GM15510 (cell line): ENCODE data around the gene OR10G6.

ENCODE experiments used
- POLR2A ChIP-seq: IDR thresholded peaks from 3 replicates; pipeline ENCODE4 v1.6.1; 2011; ENCODE audit warnings: borderline replicate concordance; ENCODE audit not compliant: insufficient read length; ENCODE audit errors: extremely low read depth

Gene OR10G6

GRCh38 chr11:123995119-123995518, at the start of gene OR10G6:
Gene OR10G6, minus strand, starts transcription at chr11:123995161. Its CDS starts 0 bp downstream, at chr11:123995161.
- TF ChIP-seq POLR2A: no peak

GRCh38 chr11:124043420-124043819, 48.5 kb upstream of the OR10G6 start:
- TF ChIP-seq POLR2A: no peak

GRCh38 chr11:124041254-124041653, 46.3 kb upstream of the OR10G6 start, which contains the start of gene OR10G7:
Gene OR10G7, minus strand, starts transcription at chr11:124041325. Its CDS starts 2,324 bp downstream, at chr11:124039001.
- TF ChIP-seq POLR2A: no peak

GRCh38 chr11:124039557-124039956, 44.6 kb upstream of the OR10G6 start:
- no peak for TF ChIP-seq POLR2A

- no peak for TF ChIP-seq POLR2A
Measured at GRCh38 chr11:124036666-124037065, 41.7 kb upstream of the OR10G6 start.

- TF ChIP-seq POLR2A: no peak
Measured at GRCh38 chr11:124026498-124026897, 31.5 kb upstream of the OR10G6 start, which contains the start of gene OR10G8. Gene OR10G8, plus strand, starts transcription at chr11:124026798. Its CDS starts 2,825 bp downstream, at chr11:124029623.

- TF ChIP-seq POLR2A: no peak
Measured at GRCh38 chr11:124012697-124013096, 17.7 kb upstream of the OR10G6 start, which contains the start of gene OR10G4. Gene OR10G4, plus strand, starts transcription at chr11:124012997. Its CDS starts 2,578 bp downstream, at chr11:124015575.

- TF ChIP-seq POLR2A: no peak
Measured at GRCh38 chr11:123979311-123979710, 15.7 kb downstream of the OR10G6 start.

- TF ChIP-seq POLR2A: no peak
Measured at GRCh38 chr11:123977731-123978347, 17.1 kb downstream of the OR10G6 start, which contains the start of gene OR10S1. Gene OR10S1, minus strand, starts transcription at chr11:123977781. Its CDS starts 117 bp downstream, at chr11:123977664.

- no peak for TF ChIP-seq POLR2A
Measured at GRCh38 chr11:123976770-123977560, 18.0 kb downstream of the OR10G6 start.

- no peak for TF ChIP-seq POLR2A
Measured at GRCh38 chr11:123973816-123974215, 21.1 kb downstream of the OR10G6 start.

- no peak for TF ChIP-seq POLR2A
Measured at GRCh38 chr11:123956752-123957151, 38.2 kb downstream of the OR10G6 start.

GRCh38 chr11:123945132-123945531, 49.8 kb downstream of the OR10G6 start:
- TF ChIP-seq POLR2A: no peak
